Measurements from ENCODE around the gene CTNND2.

The CTNND2 gene

GRCh38 chr5:11522796-11523195, 381.4 kb downstream of the CTNND2 start:
- Histone ChIP-seq H3K9me3 (ENCODE audit: control insufficient read depth, insufficient read depth, low read depth, low read length) (no peaks in the 10 kb centered on the region), H3K4me1 (ENCODE audit: control insufficient read depth, insufficient read depth, low read length) (no peaks in the 10 kb centered on the region), H3K36me3 (ENCODE audit: control insufficient read depth in 2 of 2, insufficient read depth in 1 of 2, low read length in 2 of 2) (no peaks in the 10 kb centered on the region), H3K4me3 (ENCODE audit: low read depth, low read length) (no peak overlapping the region), H3K27ac (ENCODE audit: extremely low read depth, low read depth, low read length) (no peak overlapping the region)
- ChIA-PET CTCF (no interaction called here), POLR2A (no interaction called here)
- TF ChIP-seq PRDM4 (tag by site-specific recombination; IDR thresholded peaks at IDR 0.05) (no peak), BCL11B (tag by site-specific recombination; IDR thresholded peaks at IDR 0.05; ENCODE audit: low read depth) (no peak), ZNF473 (tag by site-specific recombination; IDR thresholded peaks at IDR 0.05) (no peak), ZFP37 (tag by site-specific recombination; IDR thresholded peaks at IDR 0.05) (no peak), ZNF626 (tag by site-specific recombination; IDR thresholded peaks at IDR 0.05) (no peak), ZNF830 (tag by site-specific recombination; IDR thresholded peaks at IDR 0.05; ENCODE audit: low read depth) (no peak), ZNF501 (tag by site-specific recombination; IDR thresholded peaks at IDR 0.05) (no peak), ZNF132 (tag by site-specific recombination; IDR thresholded peaks at IDR 0.05; ENCODE audit: borderline replicate concordance) (no peak), ZNF175 (tag by site-specific recombination; IDR thresholded peaks at IDR 0.05) (no peak), ZNF791 (tag by site-specific recombination; IDR thresholded peaks at IDR 0.05) (no peak), ZNF776 (tag by site-specific recombination; IDR thresholded peaks at IDR 0.05; ENCODE audit: borderline replicate concordance) (no peak), ZNF530 (tag by site-specific recombination; IDR thresholded peaks at IDR 0.05; ENCODE audit: low read depth) (no peak), ZNF600 (tag by site-specific recombination; IDR thresholded peaks at IDR 0.05) (no peak), GLIS2 (tag by site-specific recombination; IDR thresholded peaks at IDR 0.05) (no peak), ZNF561 (tag by site-specific recombination; IDR thresholded peaks at IDR 0.05; ENCODE audit: borderline replicate concordance) (no peak), KLF10 (tag by site-specific recombination; IDR thresholded peaks at IDR 0.05) (no peak), ZNF26 (tag by site-specific recombination; IDR thresholded peaks at IDR 0.05) (no peak), ZNF155 (tag by site-specific recombination; IDR thresholded peaks at IDR 0.05) (no peak), SALL2 (tag by site-specific recombination; IDR thresholded peaks at IDR 0.05; ENCODE audit: borderline replicate concordance) (no peak), ZNF558 (tag by site-specific recombination; IDR thresholded peaks at IDR 0.05) (no peak)

GRCh38 chr5:11520241-11520930, 383.9 kb downstream of the CTNND2 start:
- ChIA-PET CTCF (no interaction called here), POLR2A (no interaction called here)
- Histone ChIP-seq H3K9me3 (ENCODE audit: control insufficient read depth, insufficient read depth, low read depth, low read length) (no peaks in the 10 kb centered on the region), H3K4me3 (ENCODE audit: low read depth, low read length) (no peak overlapping the region), H3K4me1 (ENCODE audit: control insufficient read depth, insufficient read depth, low read length) (no peaks in the 10 kb centered on the region), H3K27ac (ENCODE audit: extremely low read depth, low read depth, low read length) (no peak overlapping the region), H3K36me3 (ENCODE audit: control insufficient read depth in 2 of 2, insufficient read depth in 1 of 2, low read length in 2 of 2) (no peaks in the 10 kb centered on the region)
- TF ChIP-seq ZBTB44 (tag by site-specific recombination; IDR thresholded peaks at IDR 0.05) (no peak), ZNF830 (tag by site-specific recombination; IDR thresholded peaks at IDR 0.05; ENCODE audit: low read depth) (no peak)
